HK-2 (cell line): ENCODE measurements around the gene NNMT.
"Not testable (repeated sequence)": the region's sequence is repeated elsewhere in the genome, so short reads cannot be mapped to it uniquely, and the experiment has no call there.

ENCODE experiments used
- DNase-seq: peaks from one replicate; pipeline ENCODE4 v3.0.0-alpha.2; 2018; ENCODE audit not compliant: unreplicated experiment

The NNMT gene

GRCh38 chr11:114310095-114310494, 13.9 kb downstream of the NNMT start:
- DNase-seq = no peak

DNA sequence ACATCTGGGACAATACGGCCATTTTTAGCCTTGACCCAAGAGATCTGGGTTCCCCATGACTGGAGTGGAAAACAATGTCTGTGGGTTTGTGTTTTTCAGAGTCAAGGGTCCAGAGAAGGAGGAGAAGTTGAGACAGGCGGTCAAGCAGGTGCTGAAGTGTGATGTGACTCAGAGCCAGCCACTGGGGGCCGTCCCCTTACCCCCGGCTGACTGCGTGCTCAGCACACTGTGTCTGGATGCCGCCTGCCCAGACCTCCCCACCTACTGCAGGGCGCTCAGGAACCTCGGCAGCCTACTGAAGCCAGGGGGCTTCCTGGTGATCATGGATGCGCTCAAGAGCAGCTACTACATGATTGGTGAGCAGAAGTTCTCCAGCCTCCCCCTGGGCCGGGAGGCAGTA, 15.7 kb downstream of the NNMT start:
- no peak for DNase-seq

- DNase-seq = no peak
Observed at GRCh38 chr11:114314096-114314495, 17.9 kb downstream of the NNMT start.

GRCh38 chr11:114315749-114316368, 19.7 kb downstream of the NNMT start:
- DNase-seq = no peak

GRCh38 chr11:114316980-114317786, 21.0 kb downstream of the NNMT start:
- no peak for DNase-seq

DNA sequence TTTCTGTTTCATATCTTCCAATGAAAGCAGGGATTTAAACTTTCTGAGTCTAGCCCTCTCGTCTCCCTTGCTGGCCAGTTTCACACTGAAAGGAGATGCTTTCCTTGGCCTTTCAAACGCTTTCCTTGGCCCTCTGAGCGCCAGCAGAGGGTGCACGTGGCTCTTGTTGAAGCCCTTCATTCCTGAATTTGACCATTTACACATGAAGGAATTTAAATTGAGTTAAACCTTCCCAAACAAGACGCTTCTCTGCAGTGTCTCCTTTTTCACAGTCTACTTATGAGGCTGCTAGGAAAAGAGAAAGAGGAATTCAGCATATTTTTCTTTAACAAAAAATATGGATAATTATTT, 21.6 kb downstream of the NNMT start:
- DNase-seq = no peak

DNA sequence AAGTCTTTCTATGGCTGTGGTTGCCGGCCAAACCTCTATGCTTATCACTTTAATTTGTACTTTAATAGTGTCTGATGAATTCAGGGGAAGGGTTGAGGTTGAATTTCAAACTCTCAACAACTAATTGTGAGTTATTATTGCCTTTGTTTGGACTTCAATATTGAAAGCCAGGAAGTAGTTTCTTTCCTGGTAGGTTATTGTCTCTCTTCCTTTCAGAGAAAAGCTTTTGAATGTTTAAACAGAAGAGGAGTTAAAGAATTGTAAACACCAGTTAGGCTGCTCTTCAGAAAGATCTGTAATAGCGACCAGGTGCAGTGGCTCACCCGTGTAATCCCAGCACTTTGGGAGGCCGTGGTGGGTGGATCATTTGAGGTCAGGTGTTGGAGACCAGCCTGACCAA, 22.2 kb downstream of the NNMT start:
- no peak for DNase-seq

DNA sequence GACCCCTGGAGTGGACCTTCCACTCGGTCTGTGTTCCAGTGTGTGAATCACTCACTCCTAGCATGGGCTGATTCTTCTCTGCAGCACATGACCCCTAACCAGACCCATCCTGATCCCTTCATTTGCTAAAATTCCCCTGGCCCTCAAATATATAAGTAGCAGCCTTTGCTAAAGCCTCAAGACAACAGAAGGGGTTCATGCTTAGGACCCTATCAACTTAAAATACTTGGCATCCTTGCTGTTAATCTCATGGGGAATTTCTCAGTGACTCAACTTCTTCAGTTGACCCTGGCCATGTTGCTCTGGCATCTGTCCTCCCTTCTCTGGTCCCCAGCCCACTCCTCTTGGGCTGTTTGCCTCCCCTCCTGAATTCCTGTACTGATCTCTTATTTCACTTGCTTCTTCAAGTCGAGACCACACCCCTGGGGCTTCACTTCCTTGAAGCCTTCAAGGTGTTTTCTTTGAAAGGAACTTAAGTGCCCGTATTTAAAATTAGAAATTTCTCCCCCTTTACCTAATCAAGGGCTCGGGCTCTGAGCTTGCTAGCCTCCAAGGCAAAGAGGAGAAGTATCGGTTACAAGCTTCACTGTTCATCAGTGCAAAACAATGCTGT, 23.6 kb downstream of the NNMT start:
- no peak for DNase-seq

GRCh38 chr11:114321621-114322257, 25.5 kb downstream of the NNMT start:
- no peak for DNase-seq

DNA sequence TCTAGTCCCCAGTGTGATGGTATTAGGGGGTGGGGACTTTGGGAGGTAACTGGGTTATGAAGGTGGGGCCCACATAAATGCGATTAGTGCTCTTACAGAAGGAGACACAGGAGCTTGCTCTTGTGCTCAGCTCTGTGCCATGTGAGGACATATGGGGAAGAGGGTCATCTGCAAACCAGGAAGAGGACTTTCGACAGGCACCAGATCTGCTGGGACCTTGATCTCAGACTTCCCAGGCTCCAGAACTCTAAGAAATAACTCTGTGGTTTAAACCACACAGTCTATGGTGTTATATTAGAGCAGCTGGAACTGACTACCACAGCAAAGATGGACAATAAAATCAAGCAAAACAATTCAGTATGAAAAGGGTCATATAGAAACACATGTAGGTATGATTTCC, 26.7 kb downstream of the NNMT start:
- no peak for DNase-seq

DNA sequence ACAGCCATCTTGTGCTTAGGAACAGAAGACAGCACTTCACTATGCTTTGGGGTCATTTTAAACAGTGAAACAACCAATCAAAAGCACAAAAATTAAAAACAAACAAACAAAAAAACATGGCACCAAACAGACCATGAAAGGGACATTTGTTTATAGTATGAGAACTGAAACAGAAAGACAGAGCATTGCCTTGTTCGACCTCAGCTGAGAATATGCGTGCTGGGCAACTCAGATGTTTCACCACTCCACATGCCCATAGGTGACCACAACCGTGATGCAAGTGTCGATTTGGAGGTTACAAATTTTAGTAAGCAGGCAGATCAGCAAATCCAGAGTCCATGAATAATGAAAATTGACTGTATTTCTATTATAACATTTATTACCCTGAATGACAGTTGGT, 30.0 kb downstream of the NNMT start:
- no peak for DNase-seq

GRCh38 chr11:114326776-114327175, 30.6 kb downstream of the NNMT start:
- DNase-seq = no peak

GRCh38 chr11:114330373-114330772, 34.2 kb downstream of the NNMT start:
- no peak for DNase-seq

- no peak for DNase-seq
Observed at GRCh38 chr11:114340311-114341131, 44.3 kb downstream of the NNMT start.

- DNase-seq = not testable (repeated sequence)
Observed at GRCh38 chr11:114341667-114342066, 45.5 kb downstream of the NNMT start.

DNA sequence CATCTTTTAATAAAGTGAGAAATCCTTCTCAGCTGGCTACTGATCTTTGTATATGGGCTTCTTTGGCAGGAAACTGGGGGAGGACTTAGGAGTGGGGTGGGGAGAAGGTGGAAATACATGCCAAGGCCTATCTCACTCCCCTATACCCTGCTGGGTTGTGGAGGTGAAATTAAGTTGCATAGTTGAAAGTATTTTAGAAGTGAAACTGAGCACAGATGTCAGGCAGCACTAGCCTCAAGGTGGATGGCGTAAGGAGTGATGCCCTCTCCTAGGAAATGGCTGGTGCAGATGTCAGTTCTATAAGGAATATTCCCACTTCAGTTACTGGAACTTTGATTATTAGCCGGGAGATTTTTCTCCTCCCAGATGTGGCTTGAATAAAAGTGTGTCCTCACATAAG, 46.3 kb downstream of the NNMT start:
- no peak for DNase-seq

GRCh38 chr11:114343020-114343419, 46.8 kb downstream of the NNMT start:
- no peak for DNase-seq

DNA sequence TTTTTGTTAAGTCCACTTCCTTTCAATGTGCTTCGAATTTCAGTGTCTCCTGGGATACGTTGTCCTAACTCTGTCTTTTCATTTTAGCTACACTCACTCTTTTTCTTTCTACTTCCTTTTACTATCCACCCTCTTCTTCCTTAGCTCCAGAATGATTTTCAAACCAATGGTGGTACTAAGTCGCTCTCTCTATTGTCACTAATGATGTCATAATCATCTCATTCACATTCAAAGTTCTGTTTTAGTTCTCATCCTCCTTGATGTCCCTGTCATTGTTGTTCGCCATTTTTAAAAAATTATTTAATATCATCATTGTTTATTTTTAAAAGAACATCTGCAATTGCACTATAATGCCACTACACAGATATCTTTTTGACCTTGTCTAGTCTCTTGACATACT, 47.3 kb downstream of the NNMT start:
- no peak for DNase-seq

DNA sequence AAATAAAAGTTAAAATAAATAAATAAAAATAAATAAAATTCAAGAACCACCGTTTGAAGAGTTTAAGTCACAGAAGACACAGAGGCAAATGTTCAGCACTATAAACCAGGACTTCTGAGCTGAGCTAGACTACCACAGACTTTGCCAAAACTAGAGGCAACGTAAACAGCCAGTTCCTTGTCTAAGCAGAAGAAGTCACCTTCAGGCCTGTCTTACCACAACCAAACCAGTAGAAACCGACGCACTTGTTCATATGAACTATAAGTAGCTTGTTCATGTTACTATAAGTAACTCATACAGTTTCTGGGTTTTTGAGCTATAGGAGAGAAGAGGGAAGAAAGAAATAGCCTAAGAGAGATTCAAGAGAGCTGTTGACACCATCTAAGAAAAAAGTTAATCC, 48.3 kb downstream of the NNMT start:
- DNase-seq = no peak

DNA sequence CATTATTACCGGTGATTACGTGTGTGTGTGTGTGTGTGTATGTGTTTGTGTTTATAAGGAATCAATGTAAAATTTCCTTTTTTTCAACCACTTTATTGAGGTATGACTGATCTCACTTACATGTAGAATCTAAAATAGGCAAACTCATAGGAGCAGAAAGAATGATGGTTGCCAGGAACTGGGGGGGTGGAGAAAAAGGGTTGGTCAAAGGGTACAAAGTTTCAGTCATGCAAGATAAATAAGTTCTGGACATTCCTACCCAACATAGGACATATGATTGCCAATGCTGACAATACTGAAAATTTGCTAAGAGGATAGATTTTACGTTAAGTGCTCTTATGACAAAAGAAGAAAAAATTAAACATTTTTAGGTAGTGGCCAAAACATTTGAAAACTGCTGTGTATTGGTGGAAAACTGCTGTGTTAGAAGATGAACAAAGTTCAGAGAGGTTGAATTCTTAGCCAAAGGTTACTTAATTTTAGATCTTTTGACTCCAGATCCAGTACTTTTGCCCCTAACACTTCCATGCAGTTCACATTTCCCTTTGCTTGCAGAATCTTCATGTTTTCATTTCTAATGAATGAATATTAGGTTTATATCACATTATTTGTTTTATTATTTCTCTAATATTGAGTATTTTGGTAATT, 49.5 kb downstream of the NNMT start:
- no peak for DNase-seq

GRCh38 chr11:114346709-114347141, 50.5 kb downstream of the NNMT start:
- no peak for DNase-seq
